Breast epithelium (tissue), 4 donors: ENCODE data around the gene DRAP1. TPM values are rescaled to one million over a fixed set of nuclear protein-coding genes. Genes with fewer than 3 reads are reported as not detected.

Source experiments
- DNase-seq, 2 donors: peaks; one replicate each; pipeline ENCODE4 v3.0.0-alpha.2; 2019; ENCODE audit warnings: low spot score in 2 of 2
- H3K27ac ChIP-seq, 2 donors: fragments of 200-600 bp; sonication (generic) in 1 of 2; one replicate each; pipeline ENCODE4 v1.5.1; 2016 to 2019; ENCODE audit warnings: mild to moderate bottlenecking in 1 of 2
- H3K27me3 ChIP-seq, 2 donors: fragments of 200-600 bp; sonication (generic) in 1 of 2; one replicate each; pipeline versions ENCODE4 v1.5.1 to v1.6.0; 2017 to 2019; ENCODE audit warnings: control low read depth in 1 of 2, mild to moderate bottlenecking in 1 of 2
- H3K36me3 ChIP-seq: fragments of 200-600 bp; one replicate; pipeline ENCODE4 v1.5.1; 2019
- H3K4me1 ChIP-seq, 2 donors: fragments of 200-600 bp; sonication (generic); one replicate each; pipeline ENCODE4 v1.5.1; 2016 to 2019; ENCODE audit warnings: control low read depth in 1 of 2
- H3K4me3 ChIP-seq, 3 donors: fragments of 200-600 bp; sonication (generic); 1 replicate in 2 of 3; 2 replicates in 1 of 3; pipeline ENCODE4 v1.5.1; 2016 to 2019; ENCODE audit warnings: mild to moderate bottlenecking in 3 of 3, moderate library complexity in 2 of 3
- H3K9me3 ChIP-seq, 2 donors: fragments of 200-600 bp; sonication (generic) in 1 of 2; one replicate each; pipeline ENCODE4 v1.5.1; 2016 to 2019; ENCODE audit warnings: control low read depth in 1 of 2
- CTCF ChIP-seq, 3 donors: fragments of 450-650 bp; IDR thresholded peaks; one replicate each; pipeline ENCODE4 v1.5.1; 2016 to 2017; ENCODE audit warnings: antibody characterized with exemption in 3 of 3, mild to moderate bottlenecking in 3 of 3, moderate library complexity in 3 of 3
- POLR2A ChIP-seq: fragments of 450-650 bp; IDR thresholded peaks from one replicate; pipeline ENCODE4 v1.6.1; 2016; ENCODE audit warnings: antibody characterized with exemption, mild to moderate bottlenecking, moderate library complexity
- POLR2AphosphoS5 ChIP-seq, 3 donors: sonication (generic); formaldehyde crosslinking; IDR thresholded peaks; one replicate each; pipeline ENCODE4 v1.6.1; 2017; ENCODE audit warnings: antibody characterized with exemption in 3 of 3
- intact Hi-C: fragments of 100-400 bp; cut with DNase I; formaldehyde crosslinking; loops from one replicate; pipeline ENCODE4 v1.15.1; 2023; ENCODE audit warnings: low total_unique reads
- total RNA-seq, 3 donors: library from RNA; depleted of rRNA; stranded (reverse); fragments of >200 nt; gene quantifications; one replicate each; pipeline ENCODE4 v1.1.0, GENCODE V29; 2016

DRAP1 gene
- total RNA-seq, 3 donors from 2014 or later: 50.1 to 64.5 (median 51.5) TPM

- intact Hi-C loops: no loop called here
These were observed 26.4 kb upstream of the DRAP1 start for GRCh38 chr11:65892661-65893317.

GRCh38 chr11:65894034-65894591 lies 25.1 kb upstream of the DRAP1 start:
- peak overlapping the region; percentile 64 to 99 for H3K27ac ChIP-seq
- peaks cover 12 to 20% of the 10 kb centered on the region in 2 donors for H3K4me1 ChIP-seq
- H3K27me3 ChIP-seq: peaks cover 0 to under 1% of the 10 kb centered on the region in 2 donors
- H3K9me3 ChIP-seq: no peaks in the 10 kb centered on the region
- TF ChIP-seq POLR2AphosphoS5 (IDR thresholded peaks at IDR 0.05) (no peak), POLR2A (no peak), CTCF (IDR thresholded peaks at IDR 0.05) (no peak)
- no peaks in the 10 kb centered on the region for H3K36me3 ChIP-seq
- DNase-seq: no peak
- intact Hi-C loops: no loop called here
- H3K4me3 ChIP-seq: peak overlapping the region in 2 of 3 donors; percentile 3 to 92

More at GRCh38 chr11:65892661-65893317, 26.4 kb upstream of the DRAP1 start:
- no peak for TF ChIP-seq POLR2AphosphoS5 (IDR thresholded peaks at IDR 0.05)
- TF ChIP-seq POLR2A: no peak
- TF ChIP-seq CTCF (IDR thresholded peaks at IDR 0.05): no peak
- peak overlapping the region in 1 of 2 donors; percentile 99 for H3K27ac ChIP-seq
- H3K27me3 ChIP-seq: no peaks in the 10 kb centered on the region
- peak overlapping the region in 1 of 3 donors; percentile 92 for H3K4me3 ChIP-seq
- DNase-seq: no peak
- H3K9me3 ChIP-seq: no peaks in the 10 kb centered on the region
- peaks cover 14 to 21% of the 10 kb centered on the region in 2 donors for H3K4me1 ChIP-seq
- H3K36me3 ChIP-seq: no peaks in the 10 kb centered on the region

- no peaks in the 10 kb centered on the region for H3K36me3 ChIP-seq
- no peak overlapping the region for H3K27ac ChIP-seq
- peaks cover 12 to 22% of the 10 kb centered on the region in 2 donors for H3K4me1 ChIP-seq
- TF ChIP-seq POLR2AphosphoS5 (IDR thresholded peaks at IDR 0.05) (no peak), CTCF (IDR thresholded peaks at IDR 0.05) (no peak), POLR2A (no peak)
- intact Hi-C loops: no loop called here
- H3K4me3 ChIP-seq: no peak overlapping the region
- no peaks in the 10 kb centered on the region for H3K9me3 ChIP-seq
- no peak for DNase-seq
- H3K27me3 ChIP-seq: peaks cover 0 to 8% of the 10 kb centered on the region in 2 donors
These were observed 23.7 kb upstream of the DRAP1 start for GRCh38 chr11:65895482-65895981.

GRCh38 chr11:65896034-65896999 lies 22.9 kb upstream of the DRAP1 start:
- no peak overlapping the region for H3K27ac ChIP-seq
- H3K4me1 ChIP-seq: peaks cover 11 to 17% of the 10 kb centered on the region in 2 donors
- H3K36me3 ChIP-seq: no peaks in the 10 kb centered on the region
- TF ChIP-seq CTCF (IDR thresholded peaks at IDR 0.05) (no peak), POLR2A (no peak), POLR2AphosphoS5 (IDR thresholded peaks at IDR 0.05) (no peak)
- no peaks in the 10 kb centered on the region for H3K9me3 ChIP-seq
- no peak for DNase-seq
- no peak overlapping the region for H3K4me3 ChIP-seq
- intact Hi-C loops: no loop called here
- H3K27me3 ChIP-seq: peaks cover 0 to 8% of the 10 kb centered on the region in 2 donors
